ENCODE measurements around the gene MIPOL1. TPM values are rescaled to one million over a fixed set of nuclear protein-coding genes. Genes with fewer than 3 reads are reported as not detected.
A peak's percentile ranks its signal among the peaks of the same experiment; 100 is the strongest.

Gene MIPOL1
- total RNA-seq, 1 donor from 2014 or later, result 11.1 TPM

- no peak for FAIRE-seq
- no peak for TF ChIP-seq CTCF (IDR thresholded peaks at IDR 0.05; ENCODE audit: insufficient read depth, low read length, severe bottlenecking)
These were observed 386.7 kb downstream of the MIPOL1 start for GRCh38 chr14:37584211-37585100.

GRCh38 chr14:37585101-37585511 lies 387.4 kb downstream of the MIPOL1 start:
- Histone ChIP-seq H3K27me3 (ENCODE audit: control insufficient read depth, insufficient read depth, low read length) (no peaks in the 10 kb centered on the region), H3K36me3 (ENCODE audit: control insufficient read depth, insufficient read depth, low read length) (no peaks in the 10 kb centered on the region), H3K4me3 (ENCODE audit: low read depth, low read length) (peak overlapping the region; percentile 51)
- DNase-seq (ENCODE audit: low read depth) (peak; percentile 67), FAIRE-seq (no peak)
- no peak for TF ChIP-seq CTCF (IDR thresholded peaks at IDR 0.05; ENCODE audit: insufficient read depth, low read length, severe bottlenecking)

More at GRCh38 chr14:37584211-37585100, 386.7 kb downstream of the MIPOL1 start:
- no peaks in the 10 kb centered on the region for H3K36me3 ChIP-seq (ENCODE audit: control insufficient read depth, insufficient read depth, low read length)
- peak; percentile 25 for DNase-seq (ENCODE audit: low read depth)
- H3K4me3 ChIP-seq (ENCODE audit: low read depth, low read length), result peak overlapping the region; percentile 51
- no peaks in the 10 kb centered on the region for H3K27me3 ChIP-seq (ENCODE audit: control insufficient read depth, insufficient read depth, low read length)

GRCh38 chr14:37585971-37586796 lies 388.4 kb downstream of the MIPOL1 start:
- no peak for TF ChIP-seq CTCF (IDR thresholded peaks at IDR 0.05; ENCODE audit: insufficient read depth, low read length, severe bottlenecking)
- H3K27me3 ChIP-seq (ENCODE audit: control insufficient read depth, insufficient read depth, low read length), result no peaks in the 10 kb centered on the region
- peak; percentile 58 for DNase-seq (ENCODE audit: low read depth)
- H3K4me3 ChIP-seq (ENCODE audit: low read depth, low read length), result no peak overlapping the region
- H3K36me3 ChIP-seq (ENCODE audit: control insufficient read depth, insufficient read depth, low read length), result no peaks in the 10 kb centered on the region
- FAIRE-seq, result no peak

GRCh38 chr14:37586797-37587130 lies 389.0 kb downstream of the MIPOL1 start:
- Histone ChIP-seq H3K36me3 (ENCODE audit: control insufficient read depth, insufficient read depth, low read length) (no peaks in the 10 kb centered on the region), H3K27me3 (ENCODE audit: control insufficient read depth, insufficient read depth, low read length) (no peaks in the 10 kb centered on the region), H3K4me3 (ENCODE audit: low read depth, low read length) (no peak overlapping the region)
- no peak for FAIRE-seq
- no peak for DNase-seq (ENCODE audit: low read depth)
- TF ChIP-seq CTCF (IDR thresholded peaks at IDR 0.05; ENCODE audit: insufficient read depth, low read length, severe bottlenecking), result no peak

- H3K4me3 ChIP-seq (ENCODE audit: low read depth, low read length), result peak overlapping the region; percentile 49
- no peak for FAIRE-seq
- no peak for TF ChIP-seq CTCF (IDR thresholded peaks at IDR 0.05; ENCODE audit: insufficient read depth, low read length, severe bottlenecking)
- H3K36me3 ChIP-seq (ENCODE audit: control insufficient read depth, insufficient read depth, low read length), result no peaks in the 10 kb centered on the region
- peak; percentile 39 for DNase-seq (ENCODE audit: low read depth)
- H3K27me3 ChIP-seq (ENCODE audit: control insufficient read depth, insufficient read depth, low read length), result no peaks in the 10 kb centered on the region
These were observed 389.5 kb downstream of the MIPOL1 start for GRCh38 chr14:37587131-37587803.
